ENCODE results near the gene PRKAG2. TPM values are rescaled to one million over a fixed set of nuclear protein-coding genes. Genes with fewer than 3 reads are reported as not detected.

The PRKAG2 gene
- total and polyA plus RNA-seq, 2 experiments from 2014 or later: 9.1 to 14.9 TPM

DNA sequence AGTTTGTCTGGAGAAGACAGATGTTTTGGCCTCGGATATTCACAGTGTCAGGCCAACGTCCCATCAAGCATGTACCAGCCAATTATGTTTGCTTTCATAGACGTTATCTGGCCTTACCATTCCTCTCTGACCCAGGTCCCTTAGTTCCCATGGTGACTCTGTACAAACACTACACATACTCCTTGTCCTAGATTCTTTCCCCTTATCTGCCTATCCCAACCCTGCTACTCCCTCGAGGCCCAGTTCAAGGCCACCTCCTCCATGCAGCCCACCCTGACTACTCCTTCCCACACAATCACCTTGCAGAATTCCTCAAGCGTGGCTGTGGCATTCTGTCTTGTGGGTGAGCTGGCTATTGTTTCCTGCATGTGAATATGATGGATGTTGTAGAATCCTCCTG is 155.2 kb downstream of the PRKAG2 start:
- Histone ChIP-seq H3K27me3 (ENCODE audit: insufficient read depth) (no peaks in the 10 kb centered on the region), H3F3A (replicated peaks; ENCODE audit: low read depth) (no peaks in the 10 kb centered on the region), H3K79me2 (replicated peaks; ENCODE audit: insufficient read depth) (no peaks in the 10 kb centered on the region), H2AFZ (no peak overlapping the region), H3K36me3 (ENCODE audit: insufficient read depth) (no peaks in the 10 kb centered on the region), H3K4me3 (no peak overlapping the region), H3K9me2 (ENCODE audit: insufficient read depth) (no peaks in the 10 kb centered on the region), H3K4me1 (ENCODE audit: insufficient read depth) (no peaks in the 10 kb centered on the region), H3K4me2 (no peak overlapping the region), H4K20me1 (replicated peaks; ENCODE audit: insufficient read depth) (no peaks in the 10 kb centered on the region), H3K27ac (ENCODE audit: low read depth) (no peak overlapping the region)
- no peak for TF ChIP-seq ZNF462 (CRISPR knock-in tag; IDR thresholded peaks at IDR 0.05)
- no peak for TF ChIP-seq EZH2 (IDR thresholded peaks at IDR 0.05; ENCODE audit: low read depth, unreplicated experiment)
- TF ChIP-seq REST (IDR thresholded peaks at IDR 0.05; ENCODE audit: unreplicated experiment): no peak
- no peaks in the 10 kb centered on the region; the same call in 2 of the 3 replicates for H3K9me3 Mint-ChIP-seq
- no peaks in the 10 kb centered on the region for H3K36me3 Mint-ChIP-seq (ENCODE audit: low read depth)
- peaks cover 8% of the 10 kb centered on the region for H3K27me3 Mint-ChIP-seq (ENCODE audit: insufficient read depth, low read depth, poor library complexity)
- ATAC-seq (no peak), DNase-seq (ENCODE audit: low spot score) (no peak)
- peaks cover 8% of the 10 kb centered on the region for H3K4me1 Mint-ChIP-seq
- no peak overlapping the region for H3K4me3 Mint-ChIP-seq
- H3K27ac Mint-ChIP-seq: no peak overlapping the region
